ENCODE measurements around the gene LTBR.

Gene LTBR

GRCh38 chr12:6382982-6383381 lies 980 bp upstream of the LTBR start:
- no peak for DNase-seq (ENCODE audit: low read depth in 2 of 2)

DNA sequence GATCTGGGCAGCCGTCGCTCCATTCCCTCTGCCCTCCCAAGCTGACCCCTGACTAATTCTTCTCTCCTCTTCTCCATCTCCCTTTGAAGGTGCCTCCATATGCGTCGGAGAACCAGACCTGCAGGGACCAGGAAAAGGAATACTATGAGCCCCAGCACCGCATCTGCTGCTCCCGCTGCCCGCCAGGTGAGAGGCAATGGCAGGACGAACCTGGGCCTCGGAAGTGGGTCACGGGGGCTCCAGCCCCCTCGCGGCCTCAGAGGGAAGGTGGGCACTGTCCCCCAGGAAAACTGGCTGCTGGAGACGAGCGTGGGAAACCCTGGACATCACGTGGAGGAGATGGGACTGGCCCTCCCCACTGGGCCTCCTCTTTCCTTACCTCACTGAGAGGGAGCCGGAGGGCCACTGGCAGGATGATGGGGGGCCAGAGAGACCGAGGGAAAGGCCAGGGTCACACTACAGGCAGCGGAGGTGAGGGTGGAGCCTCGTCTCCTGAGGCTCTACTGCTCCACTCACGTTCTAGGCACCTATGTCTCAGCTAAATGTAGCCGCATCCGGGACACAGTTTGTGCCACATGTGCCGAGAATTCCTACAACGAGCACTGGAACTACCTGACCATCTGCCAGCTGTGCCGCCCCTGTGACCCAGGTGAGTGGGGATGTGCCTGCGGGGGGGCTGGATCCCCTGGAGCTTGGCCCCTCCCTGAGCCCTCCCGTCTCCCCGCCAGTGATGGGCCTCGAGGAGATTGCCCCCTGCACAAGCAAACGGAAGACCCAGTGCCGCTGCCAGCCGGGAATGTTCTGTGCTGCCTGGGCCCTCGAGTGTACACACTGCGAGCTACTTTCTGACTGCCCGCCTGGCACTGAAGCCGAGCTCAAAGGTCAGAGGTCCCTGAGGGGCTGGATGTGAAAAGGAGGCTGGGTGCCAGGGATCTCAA lies 806 bp downstream of the LTBR start:
- DNase-seq (ENCODE audit: low read depth in 2 of 2) = no peak

DNA sequence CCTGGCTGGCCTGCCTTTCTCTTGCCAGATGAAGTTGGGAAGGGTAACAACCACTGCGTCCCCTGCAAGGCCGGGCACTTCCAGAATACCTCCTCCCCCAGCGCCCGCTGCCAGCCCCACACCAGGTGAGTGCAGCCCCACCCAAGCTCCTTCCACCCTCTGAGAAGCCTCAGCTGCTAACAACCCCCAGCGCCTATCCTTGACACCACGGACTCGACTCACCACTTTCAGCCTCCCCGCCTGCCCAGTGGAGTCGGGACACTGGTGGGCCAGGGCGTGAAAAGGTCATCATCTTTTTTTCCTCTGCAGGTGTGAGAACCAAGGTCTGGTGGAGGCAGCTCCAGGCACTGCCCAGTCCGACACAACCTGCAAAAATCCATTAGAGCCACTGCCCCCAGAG lies 2.1 kb downstream of the LTBR start:
- no peak for DNase-seq (ENCODE audit: low read depth in 2 of 2)

- no peak for DNase-seq (ENCODE audit: low read depth in 2 of 2)
Measured at GRCh38 chr12:6386491-6386890, 2.5 kb downstream of the LTBR start.

- DNase-seq (ENCODE audit: low read depth in 2 of 2) = no peak
Measured at GRCh38 chr12:6387541-6387940, 3.6 kb downstream of the LTBR start.

DNA sequence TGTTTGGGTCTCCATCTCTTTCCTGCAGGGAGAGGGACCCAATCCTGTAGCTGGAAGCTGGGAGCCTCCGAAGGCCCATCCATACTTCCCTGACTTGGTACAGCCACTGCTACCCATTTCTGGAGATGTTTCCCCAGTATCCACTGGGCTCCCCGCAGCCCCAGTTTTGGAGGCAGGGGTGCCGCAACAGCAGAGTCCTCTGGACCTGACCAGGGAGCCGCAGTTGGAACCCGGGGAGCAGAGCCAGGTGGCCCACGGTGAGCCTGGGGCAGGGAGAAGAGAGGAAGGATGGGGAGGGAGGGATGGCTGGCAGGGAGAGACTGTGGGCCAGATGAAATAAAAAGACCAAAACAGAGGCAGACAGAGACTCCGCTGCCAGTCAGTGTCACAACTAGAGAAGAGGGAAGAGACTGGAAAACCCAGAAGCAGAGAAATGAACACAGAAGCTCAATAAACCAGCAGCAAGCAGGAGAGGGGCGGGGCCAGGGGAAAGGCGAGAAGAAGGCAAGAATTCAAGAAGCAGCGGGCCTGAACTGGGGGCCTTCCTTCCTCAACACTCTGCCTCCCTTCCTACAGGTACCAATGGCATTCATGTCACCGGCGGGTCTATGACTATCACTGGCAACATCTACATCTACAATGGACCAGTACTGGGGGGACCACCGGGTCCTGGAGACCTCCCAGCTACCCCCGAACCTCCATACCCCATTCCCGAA lies 6.3 kb downstream of the LTBR start:
- DNase-seq (ENCODE audit: low read depth in 2 of 2) = no peak

DNA sequence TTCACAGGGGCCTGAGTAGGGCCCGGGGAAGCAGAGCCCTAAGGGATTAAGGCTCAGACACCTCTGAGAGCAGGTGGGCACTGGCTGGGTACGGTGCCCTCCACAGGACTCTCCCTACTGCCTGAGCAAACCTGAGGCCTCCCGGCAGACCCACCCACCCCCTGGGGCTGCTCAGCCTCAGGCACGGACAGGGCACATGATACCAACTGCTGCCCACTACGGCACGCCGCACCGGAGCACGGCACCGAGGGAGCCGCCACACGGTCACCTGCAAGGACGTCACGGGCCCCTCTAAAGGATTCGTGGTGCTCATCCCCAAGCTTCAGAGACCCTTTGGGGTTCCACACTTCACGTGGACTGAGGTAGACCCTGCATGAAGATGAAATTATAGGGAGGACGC lies 7.1 kb downstream of the LTBR start:
- DNase-seq (ENCODE audit: low read depth in 2 of 2) = no peak

DNA sequence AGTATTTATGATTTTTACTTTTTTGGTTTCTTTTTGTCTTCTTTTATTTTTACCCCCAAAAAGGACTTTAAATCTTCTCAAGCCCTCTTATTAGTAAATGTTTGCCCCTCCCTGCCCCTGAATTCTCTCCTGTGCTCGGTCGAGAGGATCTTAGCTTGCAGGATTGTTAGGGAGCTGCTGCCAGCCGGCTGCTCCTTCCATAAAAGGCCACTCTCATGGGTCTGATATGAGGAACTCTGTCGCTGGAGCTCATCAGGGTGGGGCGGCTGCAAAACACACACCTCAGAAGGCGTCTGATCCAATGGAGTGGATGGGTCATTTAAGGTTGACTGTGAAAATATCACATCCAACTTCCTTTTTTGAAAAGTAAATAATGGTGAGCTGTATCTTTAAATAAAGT lies 8.5 kb downstream of the LTBR start:
- no peak for DNase-seq (ENCODE audit: low read depth in 2 of 2)

- DNase-seq (ENCODE audit: low read depth in 2 of 2) = no peak
Measured at GRCh38 chr12:6393109-6393508, 9.1 kb downstream of the LTBR start.

- DNase-seq (ENCODE audit: low read depth in 2 of 2) = no peak
Measured at GRCh38 chr12:6394398-6394797, 10.4 kb downstream of the LTBR start.

DNA sequence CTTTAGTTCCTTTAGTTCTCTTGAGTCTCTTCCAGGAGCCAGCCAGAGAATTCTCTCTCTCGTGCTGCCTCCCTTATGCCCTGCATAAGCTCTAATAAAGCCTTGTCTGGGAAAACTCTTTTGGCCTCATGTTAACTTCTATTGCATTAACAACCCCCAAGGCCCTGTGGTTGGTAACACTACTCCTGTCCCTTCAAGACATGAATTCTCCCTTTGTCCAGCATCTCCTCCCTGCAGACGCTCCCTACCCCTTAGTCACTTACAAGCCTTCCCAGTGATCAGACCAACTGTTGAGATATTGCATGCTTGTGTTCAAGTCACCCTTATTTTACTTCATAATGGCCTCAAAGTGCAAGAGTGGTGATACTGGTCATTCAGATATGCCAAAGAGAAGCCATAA lies 12.1 kb downstream of the LTBR start:
- DNase-seq (ENCODE audit: low read depth in 2 of 2) = no peak

GRCh38 chr12:6399884-6400644 lies 16.1 kb downstream of the LTBR start:
- DNase-seq (ENCODE audit: low read depth in 2 of 2) = no peak

- no peak for DNase-seq (ENCODE audit: low read depth in 2 of 2)
Measured at GRCh38 chr12:6404390-6404789, 20.4 kb downstream of the LTBR start.

DNA sequence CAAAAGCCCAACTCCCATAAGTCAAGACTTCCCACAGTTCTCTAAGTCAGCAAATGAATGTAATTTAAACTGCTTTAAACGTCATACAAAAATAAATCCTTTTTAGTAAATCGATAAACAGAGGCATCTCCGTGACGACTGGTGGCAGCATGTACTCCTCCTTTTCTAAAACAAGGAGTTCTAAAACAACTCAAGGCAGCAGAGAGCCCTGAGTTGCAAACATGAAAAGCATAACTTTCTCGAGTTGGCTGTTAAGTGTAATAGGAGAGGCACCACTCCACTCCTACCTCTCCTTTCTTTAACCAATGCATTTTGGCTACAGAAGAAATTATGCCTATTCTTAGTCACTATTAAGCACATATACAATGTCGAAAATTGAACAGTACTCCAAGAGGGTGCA lies 22.0 kb downstream of the LTBR start:
- no peak for DNase-seq (ENCODE audit: low read depth in 2 of 2)

DNA sequence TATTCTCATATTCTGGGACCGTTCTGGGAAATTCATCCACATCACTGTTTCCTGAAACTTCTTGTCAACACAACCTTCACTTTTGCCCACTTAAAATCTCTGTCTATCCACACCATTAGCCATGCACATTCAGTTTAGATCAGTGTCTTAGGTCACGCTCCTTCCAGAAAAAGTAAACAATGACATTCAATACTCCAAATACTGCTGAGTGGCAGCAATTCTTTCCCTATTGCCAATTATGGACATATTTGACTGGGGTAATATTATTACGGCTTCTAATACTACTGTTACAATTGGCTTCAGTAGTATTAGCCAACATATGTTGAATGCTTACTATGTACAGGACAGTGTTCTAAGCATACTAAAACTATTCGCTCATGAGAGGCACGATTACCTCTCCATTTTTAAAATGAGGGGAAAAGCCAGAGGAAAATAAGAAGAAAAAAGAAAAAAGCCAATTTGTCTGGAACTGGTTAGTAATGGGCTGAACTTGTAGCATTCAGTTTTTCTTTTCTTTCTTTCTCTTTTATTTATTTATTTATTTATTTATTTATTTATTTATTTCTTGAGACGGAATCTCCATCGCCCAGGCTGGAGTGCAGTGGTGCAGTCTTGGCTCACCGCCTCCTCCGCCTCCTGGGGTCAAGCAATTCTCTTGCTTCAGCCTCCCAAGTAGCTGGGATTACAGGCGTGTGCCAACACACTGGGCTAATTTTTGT lies 23.4 kb downstream of the LTBR start:
- no peak for DNase-seq (ENCODE audit: low read depth in 2 of 2)

DNA sequence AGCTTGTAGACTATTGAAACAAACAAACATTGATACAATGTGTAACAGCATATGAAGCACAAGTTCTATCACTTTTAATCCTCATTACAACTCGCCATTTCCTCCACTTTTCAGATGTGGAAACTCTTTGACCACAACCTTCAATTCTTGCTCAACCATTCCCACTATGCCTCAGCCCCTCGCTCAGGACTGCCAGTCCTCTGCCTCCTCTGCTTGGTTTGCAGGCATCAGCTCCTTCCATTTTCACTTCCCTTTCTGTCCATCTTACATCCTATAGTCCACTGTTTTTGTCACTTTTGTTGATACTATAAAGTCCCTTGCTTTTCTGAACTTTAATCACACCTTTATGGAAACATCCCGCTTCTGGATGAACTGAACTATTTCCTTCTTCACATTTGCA lies 32.6 kb downstream of the LTBR start:
- no peak for DNase-seq (ENCODE audit: low read depth in 2 of 2)

- DNase-seq (ENCODE audit: low read depth in 2 of 2) = no peak
Measured at GRCh38 chr12:6418796-6419195, 34.8 kb downstream of the LTBR start.

- no peak for DNase-seq (ENCODE audit: low read depth in 2 of 2)
Measured at GRCh38 chr12:6420364-6420763, 36.4 kb downstream of the LTBR start.

DNA sequence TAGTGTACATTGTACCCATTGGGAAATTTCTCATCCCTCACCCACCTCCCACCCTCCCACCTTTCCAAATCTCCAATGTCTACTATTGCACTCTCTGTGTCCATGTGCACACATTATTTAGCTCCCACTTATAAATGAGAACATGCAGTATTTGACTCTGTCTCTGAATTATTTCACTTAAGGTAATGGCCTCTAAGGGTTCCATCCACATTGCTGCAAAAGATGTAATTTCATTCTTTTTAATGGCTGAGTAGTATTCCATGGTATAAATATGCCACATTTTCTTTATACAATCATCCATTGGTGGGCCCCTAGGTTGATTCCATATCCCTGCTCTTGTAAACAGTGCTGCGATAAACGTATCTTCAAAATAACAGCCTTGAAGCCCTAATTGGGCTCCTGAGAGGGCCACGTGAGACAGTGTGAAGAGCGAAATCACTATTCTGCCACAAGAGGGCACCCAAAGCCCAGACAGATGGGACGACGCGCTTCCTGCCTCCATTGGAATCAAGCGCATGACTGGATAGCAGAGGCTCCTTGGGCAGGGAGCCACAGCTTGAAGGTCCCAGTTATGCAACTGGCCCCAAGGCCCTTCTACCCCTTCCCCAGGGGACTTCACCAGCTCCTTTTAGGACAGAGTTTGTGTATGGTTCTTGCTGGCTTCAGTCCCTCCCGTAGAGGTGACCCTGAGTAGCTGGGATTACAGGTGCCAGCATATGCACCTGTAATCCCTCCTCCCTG lies 39.5 kb downstream of the LTBR start:
- peak; percentile 64 to 70 for DNase-seq (ENCODE audit: low read depth in 2 of 2)

- no peak for DNase-seq (ENCODE audit: low read depth in 2 of 2)
Measured at GRCh38 chr12:6424008-6424347, 40.0 kb downstream of the LTBR start.

DNA sequence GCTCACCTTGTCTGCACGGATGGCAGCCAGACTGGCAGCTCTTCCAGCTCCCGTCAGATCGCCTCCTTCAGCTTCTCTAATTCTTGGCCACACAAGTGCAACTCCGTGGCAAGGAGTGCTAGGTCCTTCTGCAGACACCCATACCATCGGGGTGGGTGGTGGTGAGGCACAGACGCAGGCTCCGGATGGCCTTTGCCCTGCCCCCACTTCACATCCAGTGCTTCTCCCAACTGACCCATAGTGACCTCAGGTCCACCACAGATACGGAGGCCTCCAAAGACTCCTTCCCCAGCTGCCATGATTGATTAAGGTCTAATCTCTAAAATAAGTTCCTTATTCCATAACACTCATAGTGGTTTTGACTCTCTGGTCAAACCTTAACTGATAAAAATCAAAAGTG lies 40.9 kb downstream of the LTBR start:
- DNase-seq (ENCODE audit: low read depth in 2 of 2) = no peak
